Transverse colon (tissue), 4 donors: Measurements from ENCODE around the gene COL6A2.

ENCODE experiments used
- EP300 ChIP-seq: sonication (generic); formaldehyde crosslinking; IDR thresholded peaks from one replicate; pipeline ENCODE4 v1.6.1; 2017; ENCODE audit warnings: antibody characterized with exemption, low read depth
- POLR2A ChIP-seq: fragments of 450-650 bp; IDR thresholded peaks from one replicate; pipeline ENCODE4 v1.6.1; 2016; ENCODE audit warnings: antibody characterized with exemption, mild to moderate bottlenecking, moderate library complexity
- POLR2AphosphoS5 ChIP-seq, 3 donors: sonication (generic); formaldehyde crosslinking; IDR thresholded peaks; one replicate each; pipeline ENCODE4 v1.6.1; 2016; ENCODE audit warnings: antibody characterized with exemption in 3 of 3
- TF ChIP-seq, protein P1 (sequence below), 5 experiments: fragments of 200-600 bp in 3 of 5; fragments of 450-650 bp in 2 of 5; sonication (generic) in 3 of 5; IDR thresholded peaks; 1 replicate in 2 of 5; 2 replicates in 3 of 5; pipeline ENCODE4 v1.5.1; 2016 to 2017; ENCODE audit warnings: antibody characterized with exemption in 5 of 5, inconsistent platforms in 3 of 5, mild to moderate bottlenecking in 2 of 5, moderate library complexity in 1 of 5

DNA sequence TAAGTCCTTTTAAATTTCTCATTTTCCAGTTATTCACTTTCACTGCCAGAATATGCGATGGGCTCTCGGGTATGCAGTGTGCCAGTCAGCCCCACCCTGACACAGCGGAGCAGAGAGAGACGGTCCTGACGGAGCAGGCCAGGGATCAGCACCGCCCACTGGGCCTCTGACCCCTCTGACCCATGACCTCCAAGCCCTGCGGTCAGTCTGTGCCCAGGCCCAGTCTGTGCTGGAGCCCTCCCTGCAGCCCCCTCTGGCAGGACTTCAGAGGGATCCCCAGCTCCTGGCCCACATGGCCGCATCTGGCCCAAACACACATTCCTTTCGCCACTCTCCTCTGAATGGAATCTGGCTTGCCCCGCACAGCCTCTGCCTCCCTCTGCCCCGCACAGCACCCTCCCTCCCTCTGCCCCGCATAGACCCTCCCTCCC is 43.4 kb upstream of the COL6A2 start:
- TF ChIP-seq POLR2AphosphoS5 (IDR thresholded peaks at IDR 0.05), result no peak
- no peak for TF ChIP-seq POLR2A
- TF ChIP-seq, protein P1, sequence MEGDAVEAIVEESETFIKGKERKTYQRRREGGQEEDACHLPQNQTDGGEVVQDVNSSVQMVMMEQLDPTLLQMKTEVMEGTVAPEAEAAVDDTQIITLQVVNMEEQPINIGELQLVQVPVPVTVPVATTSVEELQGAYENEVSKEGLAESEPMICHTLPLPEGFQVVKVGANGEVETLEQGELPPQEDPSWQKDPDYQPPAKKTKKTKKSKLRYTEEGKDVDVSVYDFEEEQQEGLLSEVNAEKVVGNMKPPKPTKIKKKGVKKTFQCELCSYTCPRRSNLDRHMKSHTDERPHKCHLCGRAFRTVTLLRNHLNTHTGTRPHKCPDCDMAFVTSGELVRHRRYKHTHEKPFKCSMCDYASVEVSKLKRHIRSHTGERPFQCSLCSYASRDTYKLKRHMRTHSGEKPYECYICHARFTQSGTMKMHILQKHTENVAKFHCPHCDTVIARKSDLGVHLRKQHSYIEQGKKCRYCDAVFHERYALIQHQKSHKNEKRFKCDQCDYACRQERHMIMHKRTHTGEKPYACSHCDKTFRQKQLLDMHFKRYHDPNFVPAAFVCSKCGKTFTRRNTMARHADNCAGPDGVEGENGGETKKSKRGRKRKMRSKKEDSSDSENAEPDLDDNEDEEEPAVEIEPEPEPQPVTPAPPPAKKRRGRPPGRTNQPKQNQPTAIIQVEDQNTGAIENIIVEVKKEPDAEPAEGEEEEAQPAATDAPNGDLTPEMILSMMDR (IDR thresholded peaks at IDR 0.05), result no peak
- no peak for TF ChIP-seq EP300
